ENCODE measurements around the gene ATP8B4.
A peak's percentile ranks its signal among the peaks of the same experiment; 100 is the strongest.

Gene ATP8B4

GRCh38 chr15:50059203-50059772 lies 59.7 kb downstream of the ATP8B4 start:
- no peak for DNase-seq

- DNase-seq = peak; percentile 29
Measured at GRCh38 chr15:50057905-50058639, 61.0 kb downstream of the ATP8B4 start.

GRCh38 chr15:50057196-50057595 lies 61.8 kb downstream of the ATP8B4 start:
- no peak for DNase-seq

GRCh38 chr15:50055750-50056157 lies 63.3 kb downstream of the ATP8B4 start:
- DNase-seq = no peak

- DNase-seq = no peak
Measured at GRCh38 chr15:50055332-50055731, 63.7 kb downstream of the ATP8B4 start.

- DNase-seq = no peak
Measured at GRCh38 chr15:50053055-50053856, 65.8 kb downstream of the ATP8B4 start.

GRCh38 chr15:50051811-50052419 lies 67.1 kb downstream of the ATP8B4 start:
- peak; percentile 32 for DNase-seq

GRCh38 chr15:50050986-50051743 lies 67.9 kb downstream of the ATP8B4 start:
- DNase-seq = no peak

GRCh38 chr15:50049871-50050270 lies 69.2 kb downstream of the ATP8B4 start:
- DNase-seq = no peak

GRCh38 chr15:50046867-50047266 lies 72.2 kb downstream of the ATP8B4 start:
- no peak for DNase-seq

- DNase-seq = no peak
Measured at GRCh38 chr15:50046159-50046558, 72.9 kb downstream of the ATP8B4 start.

GRCh38 chr15:50044904-50045303 lies 74.1 kb downstream of the ATP8B4 start:
- no peak for DNase-seq

- DNase-seq = no peak
Measured at GRCh38 chr15:50044406-50044805, 74.6 kb downstream of the ATP8B4 start.

- no peak for DNase-seq
Measured at GRCh38 chr15:50042775-50043174, 76.3 kb downstream of the ATP8B4 start.

- no peak for DNase-seq
Measured at GRCh38 chr15:50030456-50030855, 88.6 kb downstream of the ATP8B4 start.

- no peak for DNase-seq
Measured at GRCh38 chr15:50028326-50028725, 90.7 kb downstream of the ATP8B4 start.

- DNase-seq = no peak
Measured at GRCh38 chr15:50024281-50024680, 94.8 kb downstream of the ATP8B4 start.

GRCh38 chr15:50018491-50018890 lies 100.5 kb downstream of the ATP8B4 start:
- DNase-seq = no peak

- DNase-seq = no peak
Measured at GRCh38 chr15:50017522-50017921, 101.5 kb downstream of the ATP8B4 start.

GRCh38 chr15:50016951-50017350 lies 102.1 kb downstream of the ATP8B4 start:
- DNase-seq = no peak

- DNase-seq = no peak
Measured at GRCh38 chr15:50012790-50013189, 106.2 kb downstream of the ATP8B4 start.

GRCh38 chr15:50009634-50010033 lies 109.4 kb downstream of the ATP8B4 start:
- no peak for DNase-seq
